GM21723 (cell line): ENCODE measurements around the gene PRR5L.

Experiments
- ATAC-seq: cut with Tn5 transposase; IDR thresholded peaks from one replicate; pipeline ENCODE4 v1.9.1; 2021; ENCODE audit warnings: mild to moderate bottlenecking, moderate library complexity; ENCODE audit not compliant: unreplicated experiment

Gene PRR5L

GRCh38 chr11:36295926-36296325, at the start of gene PRR5L:
PRR5L (plus strand) TSS chr11:36296288; CDS start chr11:36401122, 104,834 bp downstream.
- ATAC-seq: no peak

- no peak for ATAC-seq
Observed at GRCh38 chr11:36247493-36247892, 48.6 kb upstream of the PRR5L start.

- ATAC-seq: no peak
Observed at GRCh38 chr11:36248436-36248835, 47.7 kb upstream of the PRR5L start.

GRCh38 chr11:36249246-36249645, 46.8 kb upstream of the PRR5L start:
- ATAC-seq: no peak

DNA sequence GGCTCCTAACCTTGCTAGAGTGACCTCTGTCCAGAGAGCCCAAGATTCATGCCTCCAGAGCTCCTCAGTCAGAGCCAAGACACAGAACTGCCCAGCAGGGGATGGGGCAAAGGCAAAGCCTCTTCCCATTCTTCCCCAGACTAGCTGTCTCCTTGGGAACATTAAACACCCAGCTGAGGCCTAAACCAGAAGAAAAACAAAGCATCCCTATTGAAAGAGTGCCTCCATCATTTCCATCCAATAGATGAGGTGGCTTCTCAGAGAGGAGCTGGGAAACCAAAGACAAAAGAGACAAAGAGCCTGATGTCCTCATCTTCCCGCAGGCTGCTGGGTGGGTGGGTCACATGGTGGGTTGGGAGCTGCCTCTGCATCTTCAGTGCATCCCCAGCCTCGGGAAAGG, 44.3 kb upstream of the PRR5L start:
- no peak for ATAC-seq

DNA sequence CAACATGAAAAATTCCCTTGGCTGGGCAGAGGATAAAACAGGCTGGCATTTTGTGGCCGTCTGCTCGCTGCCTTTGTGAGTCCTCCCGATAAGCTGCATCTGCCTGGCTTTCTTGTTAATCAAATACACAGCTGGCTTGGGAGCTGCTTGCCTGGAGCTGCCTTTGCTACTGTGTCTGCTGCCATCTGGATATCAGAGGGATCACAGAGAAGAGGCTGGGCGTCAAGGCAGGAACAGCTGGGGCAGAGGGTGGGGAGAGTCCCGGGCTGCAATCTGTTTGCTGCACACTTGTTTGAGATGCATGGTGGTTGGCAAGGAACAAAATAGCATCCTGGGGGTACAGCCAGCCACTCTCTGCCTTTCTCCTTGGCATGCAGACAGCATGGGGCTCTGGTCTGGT, 42.9 kb upstream of the PRR5L start:
- ATAC-seq: no peak

DNA sequence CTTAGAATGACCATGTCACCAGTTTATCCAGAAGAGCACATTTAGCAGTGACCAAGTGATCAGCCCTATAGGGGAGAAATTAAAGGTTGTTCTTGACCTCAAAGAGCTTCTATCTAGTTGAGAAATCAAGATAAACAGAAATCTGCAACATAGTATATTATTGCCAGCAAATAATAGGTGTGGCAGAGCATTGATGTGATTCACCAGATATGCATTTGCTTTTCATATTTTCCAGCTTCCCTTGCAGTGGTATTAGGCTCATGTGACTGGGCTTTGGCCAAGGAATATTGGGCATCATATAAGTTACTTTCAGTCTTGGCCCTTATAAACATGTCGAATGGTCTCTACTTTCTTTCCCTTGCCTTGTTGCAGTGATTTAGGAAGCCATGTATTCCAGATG, 41.4 kb upstream of the PRR5L start:
- no peak for ATAC-seq

DNA sequence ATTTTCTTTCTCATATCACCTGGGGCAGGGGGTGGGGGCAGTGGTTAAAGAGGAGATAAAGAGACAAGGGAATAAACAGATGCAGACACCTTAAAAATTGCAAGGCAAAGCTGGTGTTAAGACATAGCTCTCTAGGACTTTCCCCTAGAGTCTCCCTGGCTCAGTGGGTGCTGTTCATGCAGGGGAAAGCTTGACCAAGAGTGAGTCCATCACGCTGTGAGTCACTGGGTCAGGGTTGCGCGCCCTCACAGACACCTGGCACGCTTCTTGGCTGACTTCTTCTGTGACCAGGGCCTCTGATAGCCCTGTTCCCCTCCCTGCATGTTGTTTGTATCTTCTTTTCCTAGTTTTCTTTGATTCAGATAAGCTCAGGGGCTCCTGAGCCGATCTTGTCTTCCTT, 38.7 kb upstream of the PRR5L start:
- ATAC-seq: no peak

GRCh38 chr11:36258730-36259360, 37.2 kb upstream of the PRR5L start:
- no peak for ATAC-seq

DNA sequence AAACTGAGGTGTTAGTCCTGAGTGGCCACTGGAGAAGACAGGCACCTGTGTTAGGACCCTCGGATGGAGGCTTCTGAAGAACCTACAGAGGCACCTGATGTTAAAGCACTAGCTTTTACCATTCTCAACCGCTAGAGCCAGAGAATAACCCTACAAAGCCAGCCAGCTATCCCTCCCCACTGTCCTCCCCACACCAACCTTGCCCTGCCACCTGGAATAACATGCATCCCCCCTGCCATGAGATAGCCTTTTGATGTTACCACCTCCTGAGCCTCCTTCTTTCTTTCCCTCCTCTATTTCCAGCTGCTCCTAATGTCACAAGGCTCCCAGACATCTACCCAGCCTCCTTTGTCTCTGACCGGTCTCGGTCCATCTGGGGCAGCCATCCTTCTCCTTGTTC, 35.0 kb upstream of the PRR5L start:
- no peak for ATAC-seq

GRCh38 chr11:36264011-36264972, 31.8 kb upstream of the PRR5L start:
- ATAC-seq: no peak

DNA sequence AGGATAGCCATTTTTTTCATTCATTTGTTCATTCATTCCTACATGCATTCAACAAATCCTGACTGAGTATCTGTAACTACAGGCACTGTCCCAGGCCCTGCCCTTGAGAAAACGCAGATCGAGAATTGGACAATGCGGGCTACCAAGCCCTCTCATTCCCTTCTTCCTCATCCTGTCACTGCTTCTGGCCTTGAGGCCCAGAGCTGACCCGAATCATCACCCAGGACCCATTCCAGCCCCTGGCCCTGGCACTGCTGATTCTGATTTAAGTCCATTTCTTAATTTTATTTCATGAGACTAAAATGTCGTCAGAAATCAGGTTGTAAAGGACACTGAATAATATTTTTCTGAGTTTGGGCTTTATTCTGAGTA, 31.1 kb upstream of the PRR5L start:
- ATAC-seq: no peak

DNA sequence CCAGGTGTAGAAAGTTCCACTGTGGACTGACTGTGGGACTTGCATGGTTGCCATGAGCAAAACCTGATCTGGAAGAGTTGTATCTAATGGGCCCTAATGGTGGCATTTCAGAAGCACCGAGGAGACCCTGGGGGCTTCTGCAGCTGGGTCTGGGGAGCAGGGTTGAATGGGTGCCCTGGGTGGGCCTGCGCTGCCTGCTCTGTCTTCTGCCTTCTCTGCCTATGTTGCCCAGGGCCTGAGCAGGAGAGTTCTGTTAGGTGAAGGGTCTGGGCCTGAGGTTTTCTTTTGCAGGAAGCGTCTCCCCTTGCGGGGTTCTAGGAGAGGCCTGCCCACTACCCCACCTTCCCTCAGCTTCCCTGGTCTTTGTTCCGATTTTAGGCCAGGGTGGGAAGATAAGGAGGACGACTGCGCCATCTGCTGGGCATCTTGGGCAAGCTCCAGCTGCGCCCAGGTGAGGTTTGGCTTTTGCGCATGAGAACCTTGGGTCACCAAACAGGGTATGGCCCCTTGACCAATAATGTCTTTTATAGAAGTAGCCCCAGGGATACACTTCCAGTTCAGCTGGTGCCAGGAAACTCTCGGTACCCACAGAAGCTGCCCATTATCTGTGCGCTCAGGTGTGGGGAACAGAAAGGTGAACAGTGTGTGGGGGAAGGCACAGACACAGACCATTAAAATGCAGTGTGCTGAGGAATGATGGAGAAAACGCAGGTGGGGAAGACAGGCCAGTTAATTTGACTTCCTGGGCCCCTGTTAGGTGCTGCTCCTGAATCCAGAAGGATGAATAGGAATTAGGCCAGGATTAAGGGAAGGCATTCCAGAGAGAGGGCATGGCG, 30.1 kb upstream of the PRR5L start:
- ATAC-seq: peak; percentile 84

GRCh38 chr11:36266767-36267166, 29.3 kb upstream of the PRR5L start:
- no peak for ATAC-seq

- no peak for ATAC-seq
Observed at GRCh38 chr11:36268337-36268985, 27.6 kb upstream of the PRR5L start.

- no peak for ATAC-seq
Observed at GRCh38 chr11:36270701-36271100, 25.4 kb upstream of the PRR5L start.

- no peak for ATAC-seq
Observed at GRCh38 chr11:36271794-36272407, 24.2 kb upstream of the PRR5L start.

GRCh38 chr11:36273110-36273509, 23.0 kb upstream of the PRR5L start:
- ATAC-seq: no peak

GRCh38 chr11:36274414-36274813, 21.7 kb upstream of the PRR5L start:
- no peak for ATAC-seq

GRCh38 chr11:36278531-36279282, 17.4 kb upstream of the PRR5L start:
- ATAC-seq: no peak
